Frontal cortex (tissue), 4 donors: ENCODE data around the gene KCNQ5. TPM values are rescaled to one million over a fixed set of nuclear protein-coding genes. Genes with fewer than 3 reads are reported as not detected.

Experiments
- DNase-seq, 2 donors: peaks; one replicate each; pipeline ENCODE4 v3.0.0; 2012; ENCODE audit warnings: low spot score in 2 of 2
- FAIRE-seq: peaks from 2 replicates; lab custom pipeline; 2012; peaks lifted over from hg19 to GRCh38; lab: Jason Lieb, UNC
- total RNA-seq: library from RNA; depleted of rRNA; stranded (reverse); fragments of >200 nt; gene quantifications from one replicate; pipeline ENCODE4 v1.2.3, GENCODE V29; 2014
- donor health status: control.
- donor health status: control.
- donor health status: control.

The KCNQ5 gene
- total RNA-seq, 1 donor from 2014 or later, result 12.6 TPM

- FAIRE-seq, result no peak
- DNase-seq, result no peak
Measured at GRCh38 chr6:73027691-73028090, 405.8 kb downstream of the KCNQ5 start.

GRCh38 chr6:73028124-73028766 lies 406.4 kb downstream of the KCNQ5 start:
- no peak for FAIRE-seq

GRCh38 chr6:73028893-73029450 lies 407.1 kb downstream of the KCNQ5 start:
- no peak for DNase-seq
- FAIRE-seq, result no peak

More at GRCh38 chr6:73028124-73028766, 406.4 kb downstream of the KCNQ5 start:
- no peak for DNase-seq

GRCh38 chr6:73030257-73030656 lies 408.4 kb downstream of the KCNQ5 start:
- FAIRE-seq (no peak), DNase-seq (no peak)

- FAIRE-seq (no peak), DNase-seq (no peak)
Measured at GRCh38 chr6:73030791-73031782, 409.2 kb downstream of the KCNQ5 start.

- DNase-seq (no peak), FAIRE-seq (no peak)
Measured at GRCh38 chr6:73032586-73032985, 410.7 kb downstream of the KCNQ5 start.

- no peak for DNase-seq
- FAIRE-seq, result no peak
Measured at GRCh38 chr6:73036689-73037088, 414.8 kb downstream of the KCNQ5 start.

GRCh38 chr6:73041051-73041450 lies 419.2 kb downstream of the KCNQ5 start:
- no peak for FAIRE-seq
- DNase-seq, result no peak

GRCh38 chr6:73042892-73043291 lies 421.0 kb downstream of the KCNQ5 start:
- FAIRE-seq, result no peak
- no peak for DNase-seq

- DNase-seq (no peak), FAIRE-seq (no peak)
Measured at GRCh38 chr6:73043446-73043845, 421.6 kb downstream of the KCNQ5 start.

- FAIRE-seq (no peak), DNase-seq (no peak)
Measured at GRCh38 chr6:73045609-73046008, 423.7 kb downstream of the KCNQ5 start.

GRCh38 chr6:73047801-73048200 lies 425.9 kb downstream of the KCNQ5 start:
- no peak for DNase-seq
- no peak for FAIRE-seq

GRCh38 chr6:73049971-73050594 lies 428.2 kb downstream of the KCNQ5 start:
- FAIRE-seq (no peak), DNase-seq (no peak)

- DNase-seq (no peak), FAIRE-seq (no peak)
Measured at GRCh38 chr6:73050706-73051105, 428.8 kb downstream of the KCNQ5 start.

GRCh38 chr6:73051147-73051546 lies 429.3 kb downstream of the KCNQ5 start:
- FAIRE-seq (no peak), DNase-seq (no peak)

- FAIRE-seq, result no peak
Measured at GRCh38 chr6:73054958-73055357, 433.1 kb downstream of the KCNQ5 start.

GRCh38 chr6:73058736-73059135 lies 436.9 kb downstream of the KCNQ5 start:
- FAIRE-seq, result no peak
- no peak for DNase-seq

More at GRCh38 chr6:73054958-73055357, 433.1 kb downstream of the KCNQ5 start:
- DNase-seq, result no peak

GRCh38 chr6:73062130-73062529 lies 440.3 kb downstream of the KCNQ5 start:
- no peak for DNase-seq
- FAIRE-seq, result no peak

- FAIRE-seq (no peak), DNase-seq (no peak)
Measured at GRCh38 chr6:73062837-73063236, 441.0 kb downstream of the KCNQ5 start.

GRCh38 chr6:73064266-73064665 lies 442.4 kb downstream of the KCNQ5 start:
- DNase-seq (no peak), FAIRE-seq (no peak)
